Measurements from ENCODE around the gene WDR76. TPM values are rescaled to one million over a fixed set of nuclear protein-coding genes. Genes with fewer than 3 reads are reported as not detected.
"Not testable (repeated sequence)": the region's sequence is repeated elsewhere in the genome, so short reads cannot be mapped to it uniquely, and the experiment has no call there.

WDR76 gene
- polyA plus RNA-seq, 1 of the 3 experiments (the other 2 are of a cell fraction), result 1.8 TPM

GRCh38 chr15:43866636-43867035 lies 39.8 kb downstream of the WDR76 start:
- H3K9me3 ChIP-seq; H4K20me1 ChIP-seq (ENCODE audit: insufficient read depth); DNase-seq; H3K79me2 ChIP-seq (ENCODE audit: insufficient read depth); H3K4me2 ChIP-seq; H3K4me1 ChIP-seq (ENCODE audit: control insufficient read depth in 1 of 2, insufficient read depth in 2 of 2, low read depth in 1 of 2, low read length in 1 of 2); H3K27ac ChIP-seq (ENCODE audit: low read depth in 2 of 2, low read length in 1 of 2); H3K9ac ChIP-seq; H3K27me3 ChIP-seq (ENCODE audit: insufficient read depth); POLR2A ChIA-PET; H3K4me3 ChIP-seq (ENCODE audit: low read depth in 2 of 2, low read length in 1 of 2); H3K9me2 ChIP-seq; H2AFZ ChIP-seq (ENCODE audit: low read depth): not testable (repeated sequence)
- WGBS (ENCODE audit: low lambda C conversion rate), result over 99% methylated on average over 10 of the region's 10 CpGs
- CTCF ChIA-PET, result interaction anchor here (1.6 kb wide), 1 partner anchor 37 kb away, joined by 6 read pairs; no protein-coding TSS in a partner anchor
- Histone ChIP-seq H3F3A (replicated peaks; ENCODE audit: insufficient read depth) (peaks cover 21% of the 10 kb centered on the region), H3K36me3 (replicated peaks in 1 of 2; ENCODE audit: control insufficient read depth in 1 of 2, insufficient read depth in 2 of 2, low read length in 1 of 2) (peaks cover 45 to 54% of the 10 kb centered on the region in 2 experiments)

DNA sequence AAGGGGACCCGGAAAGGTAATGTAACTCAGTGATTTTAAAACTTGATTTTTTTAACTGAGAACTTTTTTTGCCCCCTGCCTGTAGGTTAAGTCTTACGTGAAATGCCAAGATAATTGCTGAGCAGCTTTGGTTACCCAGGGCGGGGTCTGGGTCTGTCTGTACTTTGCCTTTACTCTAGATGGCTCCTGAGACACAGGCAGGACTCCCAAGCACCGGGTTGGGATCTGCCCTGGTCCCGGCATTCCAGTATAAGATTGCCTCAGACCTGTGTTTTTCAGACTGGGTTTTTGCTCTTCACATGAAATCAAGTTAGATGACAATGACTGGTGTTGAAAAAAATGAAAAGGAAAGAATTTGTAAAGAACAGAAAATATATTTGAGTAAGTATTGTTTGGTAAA lies 40.3 kb downstream of the WDR76 start:
- H3K9me3 ChIP-seq, result no peaks in the 10 kb centered on the region
- H3K4me3 ChIP-seq (ENCODE audit: low read depth in 2 of 2, low read length in 1 of 2), result no peak overlapping the region
- no peak overlapping the region for H2AFZ ChIP-seq (ENCODE audit: low read depth)
- no peaks in the 10 kb centered on the region for H4K20me1 ChIP-seq (ENCODE audit: insufficient read depth)
- DNase-seq, result no peak
- H3K4me1 ChIP-seq (ENCODE audit: control insufficient read depth in 1 of 2, insufficient read depth in 2 of 2, low read depth in 1 of 2, low read length in 1 of 2), result no peaks in the 10 kb centered on the region; a peak in 1 of 4 replicates
- peaks cover 22% of the 10 kb centered on the region for H3F3A ChIP-seq (replicated peaks; ENCODE audit: insufficient read depth)
- no peak overlapping the region for H3K4me2 ChIP-seq
- TF ChIP-seq, protein P1, sequence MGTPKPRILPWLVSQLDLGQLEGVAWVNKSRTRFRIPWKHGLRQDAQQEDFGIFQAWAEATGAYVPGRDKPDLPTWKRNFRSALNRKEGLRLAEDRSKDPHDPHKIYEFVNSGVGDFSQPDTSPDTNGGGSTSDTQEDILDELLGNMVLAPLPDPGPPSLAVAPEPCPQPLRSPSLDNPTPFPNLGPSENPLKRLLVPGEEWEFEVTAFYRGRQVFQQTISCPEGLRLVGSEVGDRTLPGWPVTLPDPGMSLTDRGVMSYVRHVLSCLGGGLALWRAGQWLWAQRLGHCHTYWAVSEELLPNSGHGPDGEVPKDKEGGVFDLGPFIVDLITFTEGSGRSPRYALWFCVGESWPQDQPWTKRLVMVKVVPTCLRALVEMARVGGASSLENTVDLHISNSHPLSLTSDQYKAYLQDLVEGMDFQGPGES (IDR thresholded peaks at IDR 0.05; ENCODE audit: low read depth, low read length), result no peak
- no peak for TF ChIP-seq FOXJ3 (CRISPR knock-in tag; IDR thresholded peaks at IDR 0.05)
- no peak for TF ChIP-seq FOXM1 (IDR thresholded peaks at IDR 0.05; ENCODE audit: low read depth)
- no peaks in the 10 kb centered on the region for H3K27me3 ChIP-seq (ENCODE audit: insufficient read depth)
- 95% methylated on average over 5 of the region's 5 CpGs for WGBS (ENCODE audit: low lambda C conversion rate)
- no peaks in the 10 kb centered on the region for H3K79me2 ChIP-seq (ENCODE audit: insufficient read depth)
- H3K9me2 ChIP-seq, result no peaks in the 10 kb centered on the region
- H3K36me3 ChIP-seq (replicated peaks in 1 of 2; ENCODE audit: control insufficient read depth in 1 of 2, insufficient read depth in 2 of 2, low read length in 1 of 2), result peaks cover 49 to 58% of the 10 kb centered on the region in 2 experiments
- H3K27ac ChIP-seq (ENCODE audit: low read depth in 2 of 2, low read length in 1 of 2), result no peak overlapping the region
- ChIA-PET CTCF (interaction anchor here (1.6 kb wide), 1 partner anchor 36 kb away, joined by 6 read pairs; no protein-coding TSS in a partner anchor), POLR2A (no interaction called here)
- H3K9ac ChIP-seq, result no peak overlapping the region

DNA sequence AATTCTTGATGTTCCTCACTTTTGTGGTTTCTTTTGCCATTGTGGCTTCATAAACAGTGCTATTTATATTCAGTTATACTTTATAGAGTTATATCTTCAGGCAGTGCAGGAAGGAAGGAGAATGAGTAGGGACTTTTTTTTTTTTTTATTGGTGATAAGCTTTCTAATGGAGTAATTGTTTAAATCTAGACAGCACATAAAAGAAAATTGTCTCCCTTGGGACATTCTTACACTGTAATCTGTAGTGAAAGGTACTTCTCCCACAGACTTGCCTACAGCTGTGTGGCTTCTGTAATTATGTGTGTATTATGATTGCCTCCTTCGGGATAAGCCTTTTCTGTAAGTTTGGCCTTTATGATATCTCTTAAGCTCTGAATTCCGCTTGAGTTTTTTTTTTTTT lies 41.6 kb downstream of the WDR76 start:
- H3K4me3 ChIP-seq (ENCODE audit: low read depth in 2 of 2, low read length in 1 of 2), result no peak overlapping the region
- no peak overlapping the region for H3K4me2 ChIP-seq
- H3K36me3 ChIP-seq (replicated peaks in 1 of 2; ENCODE audit: control insufficient read depth in 1 of 2, insufficient read depth in 2 of 2, low read length in 1 of 2), result peaks cover 52 to 71% of the 10 kb centered on the region in 2 experiments
- TF ChIP-seq FOXM1 (IDR thresholded peaks at IDR 0.05; ENCODE audit: low read depth) (no peak), MXI1 (IDR thresholded peaks at IDR 0.05; ENCODE audit: low read depth, low read length) (no peak), TCF12 (IDR thresholded peaks at IDR 0.05) (no peak), GATA2 (CRISPR knock-in tag; IDR thresholded peaks at IDR 0.05) (no peak)
- CTCF ChIA-PET, result interaction anchor here (0.7 to 1.8 kb wide), 4 partner anchors 10 to 351 kb away, joined by 3 to 9 read pairs (median 4); no protein-coding TSS in a partner anchor
- H4K20me1 ChIP-seq (ENCODE audit: insufficient read depth), result no peaks in the 10 kb centered on the region
- H3F3A ChIP-seq (replicated peaks; ENCODE audit: insufficient read depth), result peaks cover 26% of the 10 kb centered on the region
- no peak overlapping the region for H2AFZ ChIP-seq (ENCODE audit: low read depth)
- WGBS (ENCODE audit: low lambda C conversion rate), result 97% methylated on average over 2 of the region's 2 CpGs
- no peaks in the 10 kb centered on the region; a peak in 1 of 4 replicates for H3K4me1 ChIP-seq (ENCODE audit: control insufficient read depth in 1 of 2, insufficient read depth in 2 of 2, low read depth in 1 of 2, low read length in 1 of 2)
- no peaks in the 10 kb centered on the region for H3K9me2 ChIP-seq
- no peak for DNase-seq
- H3K9ac ChIP-seq, result no peak overlapping the region
- H3K27me3 ChIP-seq (ENCODE audit: insufficient read depth), result no peaks in the 10 kb centered on the region
- H3K27ac ChIP-seq (ENCODE audit: low read depth in 2 of 2, low read length in 1 of 2), result no peak overlapping the region
- POLR2A ChIA-PET, result no interaction called here
- no peaks in the 10 kb centered on the region for H3K79me2 ChIP-seq (ENCODE audit: insufficient read depth)
- no peaks in the 10 kb centered on the region for H3K9me3 ChIP-seq

Data from SK-N-SH (cell line).